ENCODE data around the gene CTXN2.

The CTXN2 gene

DNA sequence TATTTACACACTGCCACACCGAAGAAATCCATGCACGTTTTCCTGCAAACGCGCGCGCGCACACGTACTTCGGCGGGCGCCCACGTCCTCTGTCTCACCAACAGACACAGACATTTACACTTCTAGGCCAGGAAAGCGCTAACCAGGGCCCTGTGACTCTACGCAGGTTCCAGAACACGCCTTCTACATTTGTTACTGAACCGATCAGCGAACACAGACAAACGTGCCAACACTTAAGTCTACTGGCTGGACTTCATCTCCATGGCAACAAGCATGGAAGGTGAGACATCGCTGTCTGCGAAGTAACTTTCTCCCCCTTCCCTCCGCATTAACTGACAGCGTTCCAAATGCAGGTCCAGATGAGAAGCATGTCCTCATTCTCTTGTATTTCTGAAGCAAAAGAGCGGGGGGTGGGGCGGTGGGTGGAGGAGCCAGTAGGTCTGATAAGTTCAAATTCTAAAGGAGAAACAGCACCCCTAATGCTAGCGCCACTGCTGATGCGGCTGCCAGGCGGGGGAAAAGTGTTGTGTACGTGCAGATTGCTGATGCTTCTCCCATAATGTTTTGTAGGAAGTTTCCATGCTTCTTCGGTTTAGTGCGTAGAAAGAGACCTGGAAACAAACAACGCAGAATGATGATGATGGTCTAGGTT lies at the start of gene CTXN2:
Gene CTXN2 (plus strand): TSS at position 92 of the 652 bp plus-strand sequence. CDS start 9,636 bp downstream, outside the sequence.
- DNase-seq = no peak

DNA sequence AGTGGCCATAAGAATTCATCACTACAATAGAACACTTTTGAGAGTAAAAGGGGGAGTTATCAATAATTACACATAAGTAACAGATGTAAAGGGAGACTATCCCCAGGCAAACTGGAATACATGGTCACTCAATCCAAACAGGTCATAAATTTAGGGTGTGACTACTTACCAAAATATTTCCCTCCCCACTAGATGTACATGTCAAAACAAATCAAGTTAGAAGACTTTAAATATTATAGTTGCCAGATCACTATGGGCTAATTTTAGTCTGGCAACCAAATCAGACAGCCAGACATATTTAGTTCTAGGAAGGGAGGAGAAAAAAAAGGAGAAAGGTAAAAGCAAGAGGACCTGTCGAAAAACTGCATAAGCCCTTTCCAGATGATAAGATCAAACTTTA lies 47.6 kb upstream of the CTXN2 start:
- DNase-seq = no peak

DNA sequence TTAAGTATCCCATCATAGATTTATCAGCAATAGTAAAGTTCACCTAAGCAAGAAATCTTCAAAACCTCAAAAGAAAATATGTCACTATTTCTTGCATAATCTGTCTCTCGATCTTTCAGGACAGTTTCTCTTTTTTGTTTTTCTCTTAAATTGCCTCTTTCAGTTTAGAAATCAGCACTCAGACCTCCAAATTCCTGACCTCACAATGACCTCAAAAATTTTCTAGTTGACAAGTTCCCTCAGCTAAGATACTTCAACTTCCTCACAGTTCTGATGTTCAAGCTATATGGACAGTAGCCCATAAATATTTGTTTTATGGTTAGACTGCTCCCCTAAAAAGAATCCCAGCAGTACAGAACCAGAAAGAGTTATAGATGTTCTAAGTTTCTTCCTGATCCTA lies 46.6 kb upstream of the CTXN2 start:
- no peak for DNase-seq

DNA sequence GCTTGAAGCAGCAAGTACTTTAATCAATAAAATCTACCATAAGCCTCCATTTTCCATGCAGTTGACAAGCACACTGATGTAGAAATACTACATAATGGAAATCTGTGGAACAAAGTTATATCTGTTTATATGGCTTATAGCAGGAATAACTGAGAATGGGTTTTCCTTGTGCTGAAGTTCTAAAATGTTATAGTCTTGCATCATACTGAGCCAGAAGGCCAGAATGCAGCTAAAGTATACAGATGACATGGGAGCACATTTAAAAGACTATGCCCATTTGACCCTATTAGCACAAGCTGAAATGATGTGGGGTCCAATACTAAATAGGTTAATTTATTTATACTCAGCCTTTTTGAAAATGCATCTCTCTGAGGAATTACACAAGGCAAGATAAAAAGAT lies 45.5 kb upstream of the CTXN2 start:
- DNase-seq = no peak

DNA sequence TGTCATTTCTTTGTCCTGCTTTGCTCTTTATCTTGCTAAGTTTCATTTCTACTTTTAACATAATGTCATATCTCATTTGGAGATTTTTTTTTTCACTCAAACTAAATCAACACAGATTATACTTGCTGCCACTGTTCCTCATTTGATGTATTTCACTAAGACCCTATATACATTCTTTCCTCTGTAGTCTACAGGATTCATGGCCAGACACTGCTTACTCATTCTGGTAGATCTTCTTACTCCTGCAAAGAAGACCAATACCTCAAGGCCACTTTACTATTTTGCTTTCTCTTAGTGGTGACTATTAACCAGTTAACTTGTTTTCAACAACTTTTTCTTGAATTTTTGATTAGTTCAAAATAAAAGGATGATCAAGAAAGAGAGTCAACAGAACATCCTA lies 44.1 kb upstream of the CTXN2 start:
- no peak for DNase-seq

DNA sequence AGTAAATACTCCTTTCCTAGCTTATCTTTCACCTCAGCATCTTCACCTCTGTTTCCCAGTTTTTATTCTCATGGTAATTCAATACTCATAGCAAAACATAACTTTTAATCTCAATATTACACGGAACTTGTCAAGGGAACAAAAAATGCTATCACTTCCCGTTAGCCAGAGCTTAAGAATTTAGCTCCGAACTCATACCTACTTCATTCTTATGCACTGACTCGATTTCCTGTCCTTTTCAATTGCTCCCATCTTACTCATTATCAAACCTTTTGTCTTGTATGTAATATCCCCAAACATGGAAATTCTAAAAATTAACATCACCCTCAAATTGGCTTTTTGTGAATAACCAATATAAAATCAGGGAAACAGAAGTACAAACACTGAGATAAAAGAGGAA lies 41.6 kb upstream of the CTXN2 start:
- no peak for DNase-seq

DNA sequence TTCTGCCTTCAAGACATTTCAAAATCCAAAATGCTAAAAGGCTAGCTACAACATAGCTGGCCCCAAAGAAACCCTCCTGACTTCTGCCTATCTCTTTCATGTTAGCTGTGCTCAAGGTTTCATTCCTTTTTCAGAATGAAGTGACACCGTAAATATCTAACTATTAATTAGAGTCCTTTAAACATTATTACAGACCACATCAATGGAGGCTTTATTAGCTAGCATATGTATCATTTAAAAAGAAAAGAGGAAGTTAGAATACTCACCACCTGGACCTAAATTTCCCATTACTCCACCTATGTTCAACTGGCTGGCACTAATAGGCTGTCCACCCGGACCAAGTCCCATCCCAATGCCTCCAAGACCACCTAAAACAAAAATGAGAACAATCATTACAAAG lies 37.9 kb upstream of the CTXN2 start:
- no peak for DNase-seq

DNA sequence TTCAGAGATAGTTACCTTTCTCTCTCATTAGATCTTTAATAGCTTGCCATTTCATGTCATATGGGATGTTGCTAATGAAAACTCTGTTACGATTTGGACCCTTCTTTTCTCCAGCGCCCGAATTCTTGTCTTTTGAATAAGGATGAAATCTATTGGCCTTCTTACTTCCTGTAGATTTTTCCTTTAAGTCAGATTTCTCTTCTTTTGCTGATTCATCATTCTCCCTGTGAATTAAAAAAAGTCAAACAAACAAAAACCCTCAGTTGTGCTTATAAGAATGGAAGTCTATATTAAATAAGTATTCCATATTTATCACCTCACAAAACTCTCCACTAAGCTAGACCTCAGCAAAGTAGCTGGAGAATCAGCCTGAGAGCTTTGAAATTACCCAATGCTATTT lies 22.8 kb upstream of the CTXN2 start:
- DNase-seq = no peak

DNA sequence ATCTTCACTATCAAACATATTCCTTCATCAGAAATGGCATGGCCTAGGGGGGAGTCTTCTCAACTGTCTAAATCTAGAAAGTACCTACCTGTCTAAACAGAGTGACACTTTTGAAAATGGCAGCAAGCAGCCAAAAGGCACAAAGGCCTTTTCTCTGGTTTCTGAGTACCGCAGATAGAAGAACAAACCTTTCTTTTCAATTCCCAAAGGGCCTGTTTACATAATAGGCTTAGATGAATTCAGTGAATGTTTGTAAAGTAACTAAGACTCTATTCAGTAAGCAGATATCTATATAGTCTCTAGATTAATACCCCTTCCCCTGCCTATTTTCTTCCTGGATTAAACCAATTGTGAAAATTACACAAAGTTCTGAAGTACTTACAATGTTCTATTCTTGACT lies 20.5 kb upstream of the CTXN2 start:
- no peak for DNase-seq

DNA sequence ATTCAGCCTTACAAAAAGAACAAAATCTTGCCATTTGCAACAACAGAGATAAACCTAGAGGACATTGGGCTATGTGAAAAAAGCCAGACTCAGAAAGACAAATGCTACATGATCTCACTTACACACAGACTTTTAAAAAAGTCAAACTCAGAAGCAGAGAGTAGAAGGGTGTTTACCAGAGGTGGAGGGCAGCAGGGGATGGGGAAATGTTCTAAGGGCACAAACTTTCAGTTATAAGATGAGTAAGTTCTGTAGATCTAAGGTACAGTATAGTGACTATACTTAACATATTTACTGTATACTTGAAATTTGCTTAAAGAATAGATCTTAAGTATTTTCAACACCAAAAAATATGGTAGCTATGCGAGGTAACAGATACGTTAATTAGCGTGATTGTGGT lies 16.3 kb upstream of the CTXN2 start:
- no peak for DNase-seq

DNA sequence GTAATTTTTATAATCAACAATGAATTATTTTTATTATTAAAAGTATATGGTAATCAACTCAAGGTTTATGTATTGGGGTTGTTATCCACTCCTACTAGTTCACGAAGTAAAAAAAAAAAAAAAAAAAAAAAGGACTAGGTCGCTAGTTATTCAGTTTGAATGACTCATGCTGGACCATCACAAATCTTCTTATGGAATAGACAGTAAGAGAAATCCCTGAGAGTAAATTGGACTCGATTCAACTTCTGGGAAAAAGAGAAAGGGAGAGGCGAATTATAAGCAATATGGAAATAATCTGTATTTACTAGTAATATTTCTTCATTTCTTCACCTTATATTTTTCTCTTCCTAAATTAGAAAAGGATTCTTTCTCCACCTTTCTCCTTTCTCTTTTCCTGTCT lies 15.4 kb upstream of the CTXN2 start:
- DNase-seq = no peak

DNA sequence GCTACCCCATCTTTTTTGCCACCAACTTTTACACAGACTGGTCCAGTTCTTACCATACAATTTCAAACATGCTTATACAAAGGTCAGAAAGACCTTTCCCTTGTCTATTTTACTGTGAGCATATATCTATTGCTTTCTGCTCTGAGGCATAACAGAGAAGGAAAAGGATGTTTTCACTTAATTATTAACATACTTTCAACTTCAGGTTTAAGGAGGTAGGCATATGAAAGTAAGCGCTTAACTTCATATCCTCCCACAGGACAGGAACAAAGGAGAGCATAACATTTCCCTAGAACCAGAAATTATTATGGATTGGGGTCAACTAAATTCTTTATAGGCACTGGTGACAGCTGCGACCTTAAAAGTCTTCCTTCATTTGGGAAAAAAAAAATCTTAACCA lies 14.5 kb upstream of the CTXN2 start:
- DNase-seq = no peak

DNA sequence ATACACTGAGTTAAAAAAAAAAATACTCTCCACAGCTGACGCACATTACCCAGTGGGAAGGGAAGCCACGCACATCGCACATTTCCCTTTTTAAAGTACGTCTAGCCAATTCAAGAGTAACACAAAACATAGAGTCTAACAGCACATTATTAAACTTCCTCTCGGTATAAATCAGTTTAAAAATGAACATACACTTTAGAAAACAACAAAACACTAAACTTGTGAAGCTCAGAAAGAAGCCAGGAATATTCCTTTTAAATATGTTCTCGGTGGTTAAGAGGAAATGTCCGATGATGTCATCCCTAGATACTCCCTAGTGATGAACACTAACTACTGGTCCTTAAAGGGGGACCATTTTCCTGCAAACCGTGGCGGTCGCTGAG lies 14.1 kb upstream of the CTXN2 start:
- DNase-seq = peak; percentile 7

DNA sequence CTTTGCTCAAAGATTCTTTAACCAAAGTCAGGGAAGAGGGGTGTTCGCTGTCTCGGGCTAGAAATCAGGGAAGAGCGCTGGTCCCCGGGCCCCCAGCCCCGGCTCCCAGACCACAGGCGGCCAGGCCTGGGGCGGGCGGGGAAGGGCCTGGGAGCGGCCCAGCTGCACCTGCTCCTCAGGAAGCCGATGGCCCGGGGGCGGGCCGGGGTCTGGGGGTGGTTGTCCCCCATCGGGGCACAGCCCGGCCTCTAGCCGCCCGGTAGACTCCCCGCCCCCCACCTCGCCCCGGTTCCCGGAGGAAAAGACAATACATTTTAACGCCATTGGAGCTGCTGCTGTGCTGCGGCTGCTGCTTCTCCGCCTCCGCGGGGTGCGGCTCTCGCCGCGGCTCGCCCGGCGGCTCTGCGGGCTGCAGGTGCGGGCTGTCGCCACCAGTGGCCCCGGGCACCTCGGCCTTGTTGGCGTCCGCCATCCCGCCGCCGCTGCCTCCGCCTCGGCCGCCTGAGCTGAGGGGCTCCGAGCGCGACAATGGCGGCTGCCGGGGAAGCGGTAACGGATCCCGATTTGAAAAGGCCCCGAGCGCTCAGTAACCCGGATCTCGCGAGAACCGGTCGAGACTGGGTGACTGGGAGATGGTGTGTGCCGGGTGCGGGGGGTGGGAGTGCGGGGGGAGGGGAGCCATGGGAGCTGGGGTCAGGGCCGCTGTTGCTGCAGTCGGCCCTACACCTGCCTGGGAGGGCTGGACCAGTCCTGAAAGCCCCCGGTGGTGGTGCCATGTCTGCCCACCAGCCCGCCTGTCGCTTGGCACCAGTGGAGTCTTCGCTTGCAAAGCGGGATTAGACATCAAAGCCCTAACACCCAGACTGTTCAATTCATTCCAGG lies 13.5 kb upstream of the CTXN2 start, which contains the start of gene MYEF2:
Gene MYEF2 (minus strand): TSS at position 530 of the 882 bp plus-strand sequence. CDS start 58 bp downstream, at position 472.
- peak; percentile 66 for DNase-seq

DNA sequence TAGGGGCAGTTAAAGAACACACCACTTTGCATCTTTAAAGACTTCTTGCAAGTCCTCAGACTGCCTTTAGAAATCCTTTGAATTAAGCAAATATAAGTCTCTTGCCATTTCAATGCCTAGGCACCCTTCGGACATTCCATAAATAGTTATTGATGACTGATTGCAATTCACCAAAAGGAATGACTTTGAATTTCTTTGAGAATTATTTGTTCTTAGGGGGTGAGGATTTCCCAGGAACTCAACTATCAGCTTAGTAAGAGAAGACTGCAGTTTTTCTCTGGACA lies 12.9 kb upstream of the CTXN2 start:
- no peak for DNase-seq

DNA sequence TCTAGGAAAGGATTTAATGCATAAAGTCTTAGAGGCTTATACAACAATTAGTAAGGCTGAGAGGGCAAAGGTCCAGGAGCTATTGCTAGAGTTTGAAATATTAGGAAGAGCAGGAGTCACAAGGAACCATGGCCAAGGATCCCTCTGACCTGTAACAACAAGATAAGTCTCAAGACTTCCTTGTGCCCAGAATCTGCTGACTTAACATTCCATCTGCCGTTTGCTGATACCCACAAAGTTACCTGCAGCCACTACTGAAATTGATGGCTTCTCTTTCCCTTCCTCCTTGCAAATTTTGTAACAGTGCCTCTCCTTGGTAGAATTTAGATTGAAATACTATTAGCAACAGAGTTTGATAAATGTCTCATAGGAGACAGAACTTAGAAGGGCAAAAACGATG lies 8.7 kb upstream of the CTXN2 start:
- no peak for DNase-seq

DNA sequence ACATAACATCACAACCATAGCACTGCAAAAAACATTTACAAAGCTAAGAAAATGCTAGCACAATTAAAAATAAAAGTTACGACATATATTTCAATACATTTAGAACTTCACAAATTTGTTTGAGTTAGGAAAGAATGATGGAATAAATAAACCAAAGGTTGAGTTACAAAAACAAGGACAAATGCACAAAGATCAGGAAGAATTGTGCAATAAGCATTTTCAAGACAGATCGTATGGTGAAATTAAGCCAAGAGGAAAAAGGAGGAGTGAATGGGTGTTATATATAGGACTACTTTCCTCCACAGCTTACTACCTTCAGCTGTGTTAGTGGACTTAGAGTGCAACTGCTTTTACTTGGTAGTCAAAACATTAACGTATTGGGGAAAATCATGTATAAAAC lies 5.9 kb upstream of the CTXN2 start:
- no peak for DNase-seq

DNA sequence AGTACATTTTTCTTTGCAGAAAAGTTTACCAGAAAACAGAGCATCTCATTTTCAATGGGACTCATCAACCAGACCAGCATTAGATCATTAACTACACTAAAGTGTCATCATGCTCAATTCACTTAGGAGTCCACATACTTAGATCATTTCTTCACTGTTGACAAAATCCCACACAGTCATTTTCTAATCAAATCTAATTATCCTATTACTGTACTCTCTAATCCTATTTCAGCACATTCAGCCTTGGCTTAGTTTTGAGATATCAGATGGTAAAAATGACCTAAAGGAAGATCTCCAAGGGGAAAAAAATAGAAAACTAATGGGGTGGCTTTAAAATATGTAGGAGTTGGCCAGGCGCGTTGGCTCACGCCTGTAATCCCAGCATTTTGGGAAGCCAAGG lies 5.2 kb upstream of the CTXN2 start:
- no peak for DNase-seq

DNA sequence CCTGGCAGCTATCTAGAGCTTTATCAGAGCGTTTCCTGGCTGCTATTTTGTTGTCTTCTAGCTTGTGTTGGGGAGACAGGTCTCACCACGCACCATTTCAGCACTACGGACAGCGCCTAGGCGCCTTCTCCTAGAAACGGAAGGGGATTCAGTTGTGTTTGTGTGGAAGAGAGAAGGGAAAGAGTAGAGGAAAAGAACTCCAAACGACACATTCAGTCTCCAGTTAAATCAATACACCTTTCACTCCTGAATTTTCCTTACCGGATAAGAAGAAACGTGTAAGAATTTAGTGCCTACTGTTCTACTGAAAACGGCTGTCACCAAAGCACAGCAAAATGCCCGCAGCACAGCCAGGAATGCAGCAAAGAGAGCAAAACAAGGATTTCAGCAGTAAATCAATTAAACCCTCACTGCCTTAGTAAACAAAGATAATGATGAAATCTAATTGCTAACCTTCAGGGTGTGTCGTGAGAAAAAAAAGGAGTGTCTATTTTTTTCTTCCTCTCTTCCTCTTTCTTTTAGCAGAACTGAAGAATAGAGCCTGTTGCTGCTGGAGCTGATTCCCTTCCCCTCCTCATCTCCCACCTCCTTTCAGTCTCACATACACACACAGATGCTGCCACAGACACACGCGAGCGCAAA lies 412 bp upstream of the CTXN2 start:
- DNase-seq = no peak

DNA sequence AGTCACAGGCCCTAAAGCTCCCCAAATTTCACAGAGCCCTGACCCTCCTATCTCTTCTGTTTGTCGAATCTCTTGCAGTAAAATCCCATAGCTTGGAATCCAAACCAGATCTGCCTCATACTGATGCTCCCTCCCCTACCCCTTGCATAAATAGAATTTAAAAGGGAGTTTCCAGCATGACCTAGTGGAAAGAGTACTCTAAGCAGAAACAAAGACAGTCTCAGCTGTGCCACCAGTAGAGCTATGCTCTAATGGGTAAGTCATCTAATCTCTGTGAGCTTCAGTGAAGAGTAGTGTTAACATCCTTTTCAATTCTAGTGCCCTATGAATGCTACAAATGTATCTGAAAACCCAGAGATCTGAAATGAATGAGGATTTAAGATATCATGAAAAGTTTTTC lies 10.6 kb downstream of the CTXN2 start:
- no peak for DNase-seq

DNA sequence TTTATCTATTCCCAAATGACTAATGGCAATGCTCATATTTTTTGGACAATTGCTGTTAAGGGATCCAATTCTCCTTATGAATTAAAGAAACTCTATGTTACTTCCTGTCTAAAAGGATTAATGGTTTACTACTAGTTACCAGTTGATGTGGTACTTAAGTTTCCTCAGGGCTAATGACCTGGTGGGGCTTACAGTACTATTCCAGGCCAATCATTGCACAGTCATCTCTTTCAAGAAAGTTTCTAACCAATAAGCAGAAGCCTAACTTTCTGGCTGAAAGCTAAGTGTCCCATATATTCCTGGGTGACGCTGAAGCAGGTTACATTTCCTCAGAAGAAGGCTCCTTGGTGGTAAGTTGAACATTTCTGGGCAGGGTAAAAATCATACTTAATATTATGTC lies 14.5 kb downstream of the CTXN2 start, which contains the start of gene SLC12A1:
Gene SLC12A1 (plus strand): TSS at position 322 of the 400 bp plus-strand sequence. CDS start 1,418 bp downstream, outside the sequence.
- no peak for DNase-seq

DNA sequence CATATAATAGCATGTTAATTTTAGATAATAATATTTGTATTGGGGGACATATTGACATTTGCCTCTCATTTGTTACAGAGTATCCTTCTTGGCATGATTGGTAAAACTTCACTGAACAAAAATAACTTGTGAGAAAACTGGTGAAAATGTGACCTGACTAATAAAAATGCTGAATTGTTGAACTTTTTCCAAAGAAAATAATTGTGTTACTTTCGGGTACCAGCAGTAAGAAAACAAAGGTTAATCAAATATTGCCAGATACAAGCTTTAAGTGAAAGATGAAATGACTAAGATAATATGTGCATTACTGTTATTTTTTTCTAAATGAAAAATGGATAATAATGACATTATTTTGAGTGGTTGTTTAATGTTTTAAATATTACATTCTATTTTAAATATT lies 29.8 kb downstream of the CTXN2 start:
- no peak for DNase-seq

DNA sequence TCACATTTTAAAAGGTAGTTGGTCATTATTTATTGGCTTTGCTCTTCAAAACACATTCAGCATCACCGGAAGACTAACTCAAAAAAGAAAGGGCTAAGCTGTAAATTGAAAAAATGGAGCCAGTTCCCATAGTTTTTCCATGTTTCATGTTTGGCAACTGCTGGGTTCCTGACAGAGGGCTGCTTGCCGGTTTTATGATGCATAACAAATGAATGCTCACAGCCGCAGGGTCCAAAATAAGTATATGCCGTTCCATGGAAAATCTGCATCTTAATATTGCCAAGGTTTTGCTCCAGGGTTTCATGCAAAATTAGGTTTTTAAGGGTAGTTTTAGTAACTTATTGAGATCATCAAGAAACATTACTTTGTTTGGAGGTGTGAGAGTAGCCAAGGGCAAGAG lies 30.4 kb downstream of the CTXN2 start:
- no peak for DNase-seq

DNA sequence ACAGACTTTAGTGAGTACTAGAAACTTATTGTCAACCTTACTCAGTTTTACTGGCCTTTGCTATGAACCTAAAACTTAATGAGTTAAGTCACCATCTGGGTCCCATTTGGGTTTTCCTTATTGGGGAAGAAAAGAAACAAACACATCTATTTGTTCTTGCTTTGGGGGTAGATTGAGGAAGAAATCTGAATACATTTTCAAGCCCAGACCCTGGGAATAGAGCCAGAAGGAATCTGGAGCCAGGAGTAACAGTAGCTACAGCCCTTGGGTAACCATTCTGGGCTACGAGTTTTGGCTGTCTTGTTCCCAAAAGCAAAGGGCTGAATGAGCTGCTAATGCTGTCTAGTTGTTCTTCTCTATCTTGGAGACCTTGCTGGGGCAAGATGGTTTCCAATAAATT lies 31.2 kb downstream of the CTXN2 start:
- no peak for DNase-seq
